ENCODE results near the gene FBXO38. TPM values are rescaled to one million over a fixed set of nuclear protein-coding genes. Genes with fewer than 3 reads are reported as not detected.
A peak's percentile ranks its signal among the peaks of the same experiment; 100 is the strongest.

The FBXO38 gene
- polyA plus RNA-seq, 3 donors, result 6.8 to 22.1 (median 14.8) TPM

DNA sequence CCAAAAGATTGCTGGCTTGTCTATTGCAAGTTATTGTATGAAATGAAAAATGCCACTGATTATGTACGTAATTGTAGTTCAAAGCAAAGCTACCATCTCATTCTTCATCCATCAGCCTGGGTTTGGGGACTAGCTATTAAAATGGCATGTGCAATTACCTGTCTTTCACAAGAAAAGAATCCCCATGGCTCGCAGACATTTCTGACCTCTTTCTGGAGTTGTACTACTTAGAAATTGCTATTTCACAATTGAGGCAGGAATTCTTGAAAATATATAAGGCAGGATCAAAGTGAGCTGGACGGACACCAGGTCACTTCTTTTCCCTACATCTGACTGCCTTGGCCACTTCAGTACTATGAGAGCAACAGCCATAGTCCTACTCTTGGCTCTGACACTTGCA, 48.5 kb upstream of the FBXO38 start, which contains the start of gene SPINK9:
Gene SPINK9, plus strand, starts transcription at position 301 of the 400 bp plus-strand sequence. Its CDS starts 55 bp downstream, at position 356.
- peaks cover 0 to 2% (median 0%) of the 10 kb centered on the region in 3 donors for H3K27me3 Mint-ChIP-seq (ENCODE audit: low read depth in 3 of 3)
- no peaks in the 10 kb centered on the region for H3K9me3 ChIP-seq (replicated peaks in 1 of 2; ENCODE audit: control insufficient read depth in 1 of 2, insufficient read depth in 1 of 2, low read length in 2 of 2)
- H3K4me1 Mint-ChIP-seq, result no peaks in the 10 kb centered on the region
- no peak within 1 kb of the TSS for H2AFZ ChIP-seq (ENCODE audit: insufficient read depth, low read depth, low read length, poor library complexity, severe bottlenecking)
- no peaks in the 10 kb centered on the region for H3K4me1 ChIP-seq (ENCODE audit: control insufficient read depth in 1 of 2, insufficient read depth in 2 of 2, low read length in 2 of 2)
- H3K4me3 ChIP-seq (replicated peaks in 1 of 3; ENCODE audit: low read depth in 2 of 3, low read length in 3 of 3), result no peak within 1 kb of the TSS
- intact Hi-C loops (cut with micrococcal nuclease), result no loop called here
- H3K36me3 ChIP-seq (replicated peaks in 1 of 2; ENCODE audit: control insufficient read depth in 1 of 2, insufficient read depth in 2 of 2, low read length in 2 of 2), result no peaks in the 10 kb centered on the region
- H3K4me2 ChIP-seq (replicated peaks; ENCODE audit: extremely low read depth, low read length, poor library complexity, severe bottlenecking), result no peak within 1 kb of the TSS
- no peaks in the 10 kb centered on the region for H4K20me1 ChIP-seq (ENCODE audit: insufficient read depth, low read length)
- 100% methylated on average over 1 of the region's 3 CpGs for WGBS (ENCODE audit: insufficient coverage)
- no peaks in the 10 kb centered on the region for H3K79me2 ChIP-seq (ENCODE audit: insufficient read depth, low read length)
- H3K27ac ChIP-seq (ENCODE audit: low read depth in 1 of 2, low read length in 2 of 2), result no peak within 1 kb of the TSS
- no peak within 1 kb of the TSS for H3K4me3 Mint-ChIP-seq
- H3K36me3 Mint-ChIP-seq, result no peaks in the 10 kb centered on the region
- no peak within 1 kb of the TSS for H3K9ac ChIP-seq (ENCODE audit: insufficient read depth, low read length, poor library complexity, severe bottlenecking)
- TF ChIP-seq, protein P1, sequence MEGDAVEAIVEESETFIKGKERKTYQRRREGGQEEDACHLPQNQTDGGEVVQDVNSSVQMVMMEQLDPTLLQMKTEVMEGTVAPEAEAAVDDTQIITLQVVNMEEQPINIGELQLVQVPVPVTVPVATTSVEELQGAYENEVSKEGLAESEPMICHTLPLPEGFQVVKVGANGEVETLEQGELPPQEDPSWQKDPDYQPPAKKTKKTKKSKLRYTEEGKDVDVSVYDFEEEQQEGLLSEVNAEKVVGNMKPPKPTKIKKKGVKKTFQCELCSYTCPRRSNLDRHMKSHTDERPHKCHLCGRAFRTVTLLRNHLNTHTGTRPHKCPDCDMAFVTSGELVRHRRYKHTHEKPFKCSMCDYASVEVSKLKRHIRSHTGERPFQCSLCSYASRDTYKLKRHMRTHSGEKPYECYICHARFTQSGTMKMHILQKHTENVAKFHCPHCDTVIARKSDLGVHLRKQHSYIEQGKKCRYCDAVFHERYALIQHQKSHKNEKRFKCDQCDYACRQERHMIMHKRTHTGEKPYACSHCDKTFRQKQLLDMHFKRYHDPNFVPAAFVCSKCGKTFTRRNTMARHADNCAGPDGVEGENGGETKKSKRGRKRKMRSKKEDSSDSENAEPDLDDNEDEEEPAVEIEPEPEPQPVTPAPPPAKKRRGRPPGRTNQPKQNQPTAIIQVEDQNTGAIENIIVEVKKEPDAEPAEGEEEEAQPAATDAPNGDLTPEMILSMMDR (IDR thresholded peaks at IDR 0.05), result no peak
- no peak for DNase-seq
- H3K27me3 ChIP-seq (ENCODE audit: control insufficient read depth in 2 of 2, insufficient read depth in 2 of 2, low read length in 2 of 2), result no peaks in the 10 kb centered on the region
- H3K9me3 Mint-ChIP-seq, result peaks cover 0 to 4% (median 2%) of the 10 kb centered on the region in 7 donors
- no peak within 1 kb of the TSS for H3K27ac Mint-ChIP-seq

DNA sequence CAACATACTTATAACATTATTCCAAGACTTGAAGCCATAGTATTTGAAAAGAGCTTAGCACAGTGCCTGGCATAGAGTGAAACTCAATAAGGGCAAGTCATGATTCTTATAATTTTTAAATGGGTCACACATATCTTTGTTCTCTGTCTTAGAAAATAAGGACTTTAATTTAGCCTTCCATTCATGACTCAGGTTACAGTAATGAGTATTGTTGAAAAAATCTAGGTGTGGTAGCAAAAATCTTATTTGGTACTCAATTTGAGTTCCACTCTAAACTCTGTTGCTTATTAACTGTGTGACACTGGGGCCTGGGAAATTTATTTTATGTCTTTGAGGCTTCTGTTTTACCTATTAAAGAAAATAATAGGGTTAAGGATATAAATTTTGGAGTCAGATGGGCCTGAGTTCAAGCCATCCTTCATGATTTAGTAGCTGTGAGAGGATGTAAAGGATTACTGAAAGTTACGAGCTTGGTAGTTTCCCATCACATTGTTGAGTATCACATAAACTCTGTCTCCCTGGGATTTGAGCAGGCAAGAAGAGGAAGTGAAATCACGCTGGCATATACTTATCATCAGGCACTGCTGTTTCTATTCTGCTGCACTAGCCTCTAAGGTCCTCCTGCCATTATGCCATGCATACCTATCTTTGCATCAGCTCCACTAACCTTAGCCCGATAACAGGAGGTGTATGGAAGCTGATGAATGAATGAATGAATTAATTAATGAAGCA, 46.9 kb upstream of the FBXO38 start:
- intact Hi-C loops (cut with micrococcal nuclease), result no loop called here
- TF ChIP-seq, protein P1 (IDR thresholded peaks at IDR 0.05), result no peak
- H3K27me3 ChIP-seq (ENCODE audit: control insufficient read depth in 2 of 2, insufficient read depth in 2 of 2, low read length in 2 of 2), result no peaks in the 10 kb centered on the region
- no peak overlapping the region for H2AFZ ChIP-seq (ENCODE audit: insufficient read depth, low read depth, low read length, poor library complexity, severe bottlenecking)
- no peaks in the 10 kb centered on the region for H3K9me3 ChIP-seq (replicated peaks in 1 of 2; ENCODE audit: control insufficient read depth in 1 of 2, insufficient read depth in 1 of 2, low read length in 2 of 2)
- H3K4me1 Mint-ChIP-seq, result no peaks in the 10 kb centered on the region
- no peaks in the 10 kb centered on the region for H3K4me1 ChIP-seq (ENCODE audit: control insufficient read depth in 1 of 2, insufficient read depth in 2 of 2, low read length in 2 of 2)
- H3K4me3 Mint-ChIP-seq, result no peak overlapping the region
- no peaks in the 10 kb centered on the region for H3K79me2 ChIP-seq (ENCODE audit: insufficient read depth, low read length)
- H3K4me3 ChIP-seq (replicated peaks in 1 of 3; ENCODE audit: low read depth in 2 of 3, low read length in 3 of 3), result no peak overlapping the region
- peaks cover 0 to 3% (median 0%) of the 10 kb centered on the region in 7 donors for H3K9me3 Mint-ChIP-seq
- no peaks in the 10 kb centered on the region for H3K27me3 Mint-ChIP-seq (ENCODE audit: low read depth in 3 of 3)
- peak in 2 of 3 donors; percentile 11 to 30 for DNase-seq
- WGBS (ENCODE audit: insufficient coverage), result 20% methylated on average over 1 of the region's 3 CpGs
- H4K20me1 ChIP-seq (ENCODE audit: insufficient read depth, low read length), result no peaks in the 10 kb centered on the region
- no peak overlapping the region for H3K9ac ChIP-seq (ENCODE audit: insufficient read depth, low read length, poor library complexity, severe bottlenecking)
- no peak overlapping the region for H3K27ac Mint-ChIP-seq
- H3K36me3 ChIP-seq (replicated peaks in 1 of 2; ENCODE audit: control insufficient read depth in 1 of 2, insufficient read depth in 2 of 2, low read length in 2 of 2), result no peaks in the 10 kb centered on the region
- H3K4me2 ChIP-seq (replicated peaks; ENCODE audit: extremely low read depth, low read length, poor library complexity, severe bottlenecking), result no peak overlapping the region
- peaks cover 0 to 2% of the 10 kb centered on the region in 2 donors for H3K36me3 Mint-ChIP-seq
- H3K27ac ChIP-seq (ENCODE audit: low read depth in 1 of 2, low read length in 2 of 2), result no peak overlapping the region

Measured in CD14-positive monocyte (primary cell).